ENCODE data around the gene FIBCD1.

Gene FIBCD1

GRCh38 chr9:130939405-130940026 is 469 bp upstream of the FIBCD1 start:
- no peaks in the 10 kb centered on the region for H3K36me3 ChIP-seq (replicated peaks in 1 of 2; ENCODE audit: control insufficient read depth in 2 of 2, insufficient read depth in 2 of 2, low read length in 2 of 2)
- no peak overlapping the region for H3K4ac ChIP-seq (ENCODE audit: low read length)
- H2BK5ac ChIP-seq (ENCODE audit: low read length) = no peak overlapping the region
- peak overlapping the region; percentile 87 for H2AK5ac ChIP-seq (ENCODE audit: low read depth, low read length)
- H4K8ac ChIP-seq (ENCODE audit: low read depth, low read length) = no peak overlapping the region
- no peak overlapping the region for H2BK120ac ChIP-seq (ENCODE audit: low read depth, low read length)
- no peak for DNase-seq (ENCODE audit: low spot score)
- H3K4me1 ChIP-seq (ENCODE audit: control insufficient read depth in 2 of 2, insufficient read depth in 1 of 2, low read depth in 1 of 2, low read length in 2 of 2) = peaks cover 17% of the 10 kb centered on the region in 2 donors
- H3K79me1 ChIP-seq (ENCODE audit: low read depth, low read length) = no peaks in the 10 kb centered on the region
- peak overlapping the region; percentile 41 for H2BK15ac ChIP-seq (ENCODE audit: low read length)
- no peak overlapping the region for H3K27ac ChIP-seq (replicated peaks; ENCODE audit: low read length)
- peaks cover 21 to 68% (median 49%) of the 10 kb centered on the region in 3 experiments for H3K27me3 ChIP-seq (ENCODE audit: control insufficient read depth in 3 of 3, insufficient read depth in 3 of 3, low read depth in 1 of 3, low read length in 3 of 3)
- peak overlapping the region; percentile 100 for H3K23ac ChIP-seq (ENCODE audit: low read depth, low read length, poor library complexity)
- no peak overlapping the region for H3K14ac ChIP-seq (ENCODE audit: low read length)
- no peak overlapping the region for H3K9ac ChIP-seq (ENCODE audit: low read depth, low read length, poor library complexity)
- H3K9me3 ChIP-seq (replicated peaks in 1 of 2; ENCODE audit: control insufficient read depth in 2 of 2, insufficient read depth in 1 of 2, low read depth in 1 of 2, low read length in 2 of 2) = peaks cover 0 to 3% of the 10 kb centered on the region in 2 donors
- peak overlapping the region; percentile 46 to 82 for H3K4me3 ChIP-seq (ENCODE audit: low read length in 2 of 2)
- H3K4me2 ChIP-seq (ENCODE audit: insufficient read depth, low read length, poor library complexity, severe bottlenecking) = peak overlapping the region; percentile 92
- no peak overlapping the region for H2BK12ac ChIP-seq (ENCODE audit: low read length)
- peak overlapping the region; percentile 78 for H3K18ac ChIP-seq (ENCODE audit: low read length)
- H2AFZ ChIP-seq (ENCODE audit: low read length) = peak overlapping the region; percentile 89
- H4K91ac ChIP-seq (ENCODE audit: low read depth, low read length, poor library complexity) = no peak overlapping the region
- WGBS, 2 donors (ENCODE audit: extremely low coverage in 2 of 2, insufficient read length in 2 of 2, insufficient replicate concordance in 1 of 2) = no CpG with 5 or more reads among the region's 75 CpGs

DNA sequence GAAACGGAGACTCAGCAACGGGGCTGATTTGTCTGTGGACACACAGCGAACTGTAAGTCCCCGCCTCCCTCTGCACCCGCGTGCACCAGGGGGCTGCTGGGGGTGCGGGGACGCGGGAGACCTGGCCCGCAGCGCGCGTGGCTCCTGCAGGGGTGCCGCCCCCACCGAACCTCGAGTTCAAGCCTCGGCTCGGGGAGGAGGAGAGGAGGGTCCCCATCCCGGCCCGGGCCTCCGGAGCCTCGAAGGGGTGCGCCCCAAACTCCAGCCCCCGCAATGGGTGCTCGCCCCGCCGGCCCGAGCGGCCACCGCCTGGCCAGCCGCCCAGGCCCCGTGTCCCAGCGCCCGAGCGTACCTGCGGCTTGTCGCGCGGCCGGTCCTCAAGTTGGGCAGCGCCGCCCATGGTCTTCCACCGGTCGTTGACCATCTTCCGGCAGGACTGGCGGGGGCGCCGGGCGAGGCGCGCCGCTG is 829 bp downstream of the FIBCD1 start:
- no CpG with 5 or more reads among the region's 52 CpGs for WGBS, 2 donors (ENCODE audit: extremely low coverage in 2 of 2, insufficient read length in 2 of 2, insufficient replicate concordance in 1 of 2)
- no peak for DNase-seq (ENCODE audit: low spot score)
- peaks cover 21 to 66% (median 49%) of the 10 kb centered on the region in 3 experiments for H3K27me3 ChIP-seq (ENCODE audit: control insufficient read depth in 3 of 3, insufficient read depth in 3 of 3, low read depth in 1 of 3, low read length in 3 of 3)

GRCh38 chr9:130937146-130938076 is 1.6 kb downstream of the FIBCD1 start:
- no peak for DNase-seq (ENCODE audit: low spot score)
- Histone ChIP-seq H4K8ac (ENCODE audit: low read depth, low read length) (no peak overlapping the region), H2BK12ac (ENCODE audit: low read length) (no peak overlapping the region), H3K18ac (ENCODE audit: low read length) (peak overlapping the region; percentile 59), H3K9me3 (replicated peaks in 1 of 2; ENCODE audit: control insufficient read depth in 2 of 2, insufficient read depth in 1 of 2, low read depth in 1 of 2, low read length in 2 of 2) (peaks cover 0 to 3% of the 10 kb centered on the region in 2 donors), H3K4ac (ENCODE audit: low read length) (no peak overlapping the region), H2BK15ac (ENCODE audit: low read length) (no peak overlapping the region), H2AK5ac (ENCODE audit: low read depth, low read length) (peak overlapping the region; percentile 25), H3K4me2 (ENCODE audit: insufficient read depth, low read length, poor library complexity, severe bottlenecking) (no peak overlapping the region), H2AFZ (ENCODE audit: low read length) (no peak overlapping the region), H3K79me1 (ENCODE audit: low read depth, low read length) (no peaks in the 10 kb centered on the region), H3K4me3 (ENCODE audit: low read length in 2 of 2) (peak overlapping the region in 1 of 2 donors; percentile 46), H3K36me3 (replicated peaks in 1 of 2; ENCODE audit: control insufficient read depth in 2 of 2, insufficient read depth in 2 of 2, low read length in 2 of 2) (no peaks in the 10 kb centered on the region), H3K23ac (ENCODE audit: low read depth, low read length, poor library complexity) (peak overlapping the region; percentile 97), H3K27me3 (ENCODE audit: control insufficient read depth in 3 of 3, insufficient read depth in 3 of 3, low read depth in 1 of 3, low read length in 3 of 3) (peaks cover 21 to 66% (median 49%) of the 10 kb centered on the region in 3 experiments), H3K27ac (replicated peaks; ENCODE audit: low read length) (no peak overlapping the region), H4K91ac (ENCODE audit: low read depth, low read length, poor library complexity) (no peak overlapping the region), H3K14ac (ENCODE audit: low read length) (peak overlapping the region; percentile 49), H3K9ac (ENCODE audit: low read depth, low read length, poor library complexity) (no peak overlapping the region), H2BK5ac (ENCODE audit: low read length) (peak overlapping the region; percentile 17), H2BK120ac (ENCODE audit: low read depth, low read length) (no peak overlapping the region), H3K4me1 (ENCODE audit: control insufficient read depth in 2 of 2, insufficient read depth in 1 of 2, low read depth in 1 of 2, low read length in 2 of 2) (peaks cover 17 to 21% of the 10 kb centered on the region in 2 donors)
- no CpG with 5 or more reads among the region's 23 CpGs for WGBS, 2 donors (ENCODE audit: extremely low coverage in 2 of 2, insufficient read length in 2 of 2, insufficient replicate concordance in 1 of 2)

More for the DNA sequence above, 829 bp downstream of the FIBCD1 start:
- H3K4me3 ChIP-seq (ENCODE audit: low read length in 2 of 2) = peak overlapping the region; percentile 46 to 82
- H3K36me3 ChIP-seq (replicated peaks in 1 of 2; ENCODE audit: control insufficient read depth in 2 of 2, insufficient read depth in 2 of 2, low read length in 2 of 2) = no peaks in the 10 kb centered on the region
- H3K4me2 ChIP-seq (ENCODE audit: insufficient read depth, low read length, poor library complexity, severe bottlenecking) = peak overlapping the region; percentile 92
- peaks cover 0 to 3% of the 10 kb centered on the region in 2 donors for H3K9me3 ChIP-seq (replicated peaks in 1 of 2; ENCODE audit: control insufficient read depth in 2 of 2, insufficient read depth in 1 of 2, low read depth in 1 of 2, low read length in 2 of 2)
- peaks cover 17% of the 10 kb centered on the region in 2 donors for H3K4me1 ChIP-seq (ENCODE audit: control insufficient read depth in 2 of 2, insufficient read depth in 1 of 2, low read depth in 1 of 2, low read length in 2 of 2)
- peak overlapping the region; percentile 89 for H2AFZ ChIP-seq (ENCODE audit: low read length)
- H2BK5ac ChIP-seq (ENCODE audit: low read length) = no peak overlapping the region
- H3K4ac ChIP-seq (ENCODE audit: low read length) = no peak overlapping the region
- no peak overlapping the region for H2BK120ac ChIP-seq (ENCODE audit: low read depth, low read length)
- peak overlapping the region; percentile 54 for H3K9ac ChIP-seq (ENCODE audit: low read depth, low read length, poor library complexity)
- no peaks in the 10 kb centered on the region for H3K79me1 ChIP-seq (ENCODE audit: low read depth, low read length)
- H3K23ac ChIP-seq (ENCODE audit: low read depth, low read length, poor library complexity) = peak overlapping the region; percentile 85
- no peak overlapping the region for H2AK5ac ChIP-seq (ENCODE audit: low read depth, low read length)
- no peak overlapping the region for H4K91ac ChIP-seq (ENCODE audit: low read depth, low read length, poor library complexity)
- H2BK15ac ChIP-seq (ENCODE audit: low read length) = no peak overlapping the region
- no peak overlapping the region for H3K27ac ChIP-seq (replicated peaks; ENCODE audit: low read length)
- no peak overlapping the region for H3K14ac ChIP-seq (ENCODE audit: low read length)
- no peak overlapping the region for H2BK12ac ChIP-seq (ENCODE audit: low read length)
- no peak overlapping the region for H4K8ac ChIP-seq (ENCODE audit: low read depth, low read length)
- peak overlapping the region; percentile 59 for H3K18ac ChIP-seq (ENCODE audit: low read length)
